Epithelial cell of esophagus (primary cell): ENCODE results near the gene PTPA.
"Not testable (repeated sequence)": the region's sequence is repeated elsewhere in the genome, so short reads cannot be mapped to it uniquely, and the experiment has no call there.

Source experiments
- DNase-seq: peaks from one replicate; pipeline ENCODE4 v3.0.0; 2010; ENCODE audit warnings: low read depth
- H3K4me3 ChIP-seq: 2 replicates; pipeline ENCODE4 v1.5.1; 2011; ENCODE audit warnings: mild to moderate bottlenecking, low read length, control low read depth
- CTCF ChIP-seq: IDR thresholded peaks from 2 replicates; pipeline ENCODE4 v1.5.1; 2011; ENCODE audit warnings: low read depth, mild to moderate bottlenecking, low read length, control low read depth, inconsistent platforms; ENCODE audit not compliant: insufficient read depth; ENCODE audit errors: missing control alignments

Gene PTPA

GRCh38 chr9:129108805-129109536 lies 2.2 kb upstream of the PTPA start:
- no peak overlapping the region for H3K4me3 ChIP-seq
- no peak for DNase-seq
- TF ChIP-seq CTCF, result no peak

- TF ChIP-seq CTCF, result no peak
- H3K4me3 ChIP-seq, result no peak overlapping the region
- DNase-seq, result peak; percentile 47
Measured at GRCh38 chr9:129109537-129109903, 1.7 kb upstream of the PTPA start.

- no peak for DNase-seq
- TF ChIP-seq CTCF, result no peak
- peak overlapping the region; percentile 52 for H3K4me3 ChIP-seq
Measured at GRCh38 chr9:129109952-129110739, 1.1 kb upstream of the PTPA start.

GRCh38 chr9:129111528-129112151 lies 425 bp downstream of the PTPA start:
- DNase-seq, result peak; percentile 41
- no peak for TF ChIP-seq CTCF
- H3K4me3 ChIP-seq, result peak overlapping the region; percentile 83

GRCh38 chr9:129112526-129112925 lies 1.3 kb downstream of the PTPA start:
- peak overlapping the region; percentile 83 for H3K4me3 ChIP-seq
- DNase-seq, result not testable (repeated sequence)

- no peak for DNase-seq
- no peak overlapping the region for H3K4me3 ChIP-seq
- no peak for TF ChIP-seq CTCF
Measured at GRCh38 chr9:129113645-129114304, 2.6 kb downstream of the PTPA start.

- no peak overlapping the region for H3K4me3 ChIP-seq
- DNase-seq, result no peak
- no peak for TF ChIP-seq CTCF
Measured at GRCh38 chr9:129118799-129119198, 7.6 kb downstream of the PTPA start.
